Upper lobe of left lung (tissue), 4 donors: ENCODE data around the gene CELF5.

Source experiments
- EP300 ChIP-seq, 4 donors: sonication (generic); formaldehyde crosslinking; IDR thresholded peaks; one replicate each; pipeline ENCODE4 v1.5.1; 2017; ENCODE audit warnings: antibody characterized with exemption in 4 of 4, control low read depth in 2 of 4
- POLR2AphosphoS5 ChIP-seq, 2 donors: sonication (generic); formaldehyde crosslinking; IDR thresholded peaks; one replicate each; pipeline ENCODE4 v1.5.1; 2017; ENCODE audit warnings: antibody characterized with exemption in 2 of 2
- TF ChIP-seq, protein P1 (sequence below), 6 experiments: fragments of 450-650 bp in 4 of 6; fragments of 200-600 bp in 2 of 6; sonication (generic) in 2 of 6; IDR thresholded peaks; one replicate each; pipeline ENCODE4 v1.5.1; 2016 to 2019; ENCODE audit warnings: antibody characterized with exemption in 6 of 6

DNA sequence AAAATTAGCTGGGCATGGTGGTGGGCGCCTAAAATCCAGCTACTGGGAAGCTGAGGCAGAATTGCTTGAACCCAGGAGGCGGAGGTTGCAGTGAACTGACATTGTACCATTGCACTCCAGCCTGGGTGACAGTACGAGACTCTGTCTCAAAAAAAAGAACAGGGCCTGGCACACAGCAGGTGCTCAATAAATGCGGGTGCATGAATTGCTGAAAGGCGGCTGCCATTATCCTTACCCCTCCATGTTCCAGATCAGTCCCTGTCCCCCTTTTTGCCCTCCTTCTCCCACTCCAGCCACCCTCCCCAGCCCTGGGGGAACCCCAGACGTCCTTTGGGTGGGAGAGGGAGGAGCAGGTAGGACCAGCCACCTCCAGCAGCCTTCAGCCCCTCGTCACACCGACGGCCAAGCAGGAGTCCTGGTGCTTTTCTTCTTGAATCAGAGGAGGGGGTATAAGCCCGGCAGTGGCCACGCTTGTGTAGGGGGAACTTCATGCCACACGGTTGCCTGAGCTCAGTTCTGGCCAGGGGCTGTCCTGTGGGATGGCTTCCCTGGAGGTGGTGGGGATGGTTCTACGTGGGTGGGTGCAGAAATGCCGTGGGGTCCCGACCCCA, 121.5 kb downstream of the CELF5 start:
- TF ChIP-seq POLR2AphosphoS5 (IDR thresholded peaks at IDR 0.05) (no peak), EP300 (IDR thresholded peaks at IDR 0.05) (no peak)
- TF ChIP-seq, protein P1, sequence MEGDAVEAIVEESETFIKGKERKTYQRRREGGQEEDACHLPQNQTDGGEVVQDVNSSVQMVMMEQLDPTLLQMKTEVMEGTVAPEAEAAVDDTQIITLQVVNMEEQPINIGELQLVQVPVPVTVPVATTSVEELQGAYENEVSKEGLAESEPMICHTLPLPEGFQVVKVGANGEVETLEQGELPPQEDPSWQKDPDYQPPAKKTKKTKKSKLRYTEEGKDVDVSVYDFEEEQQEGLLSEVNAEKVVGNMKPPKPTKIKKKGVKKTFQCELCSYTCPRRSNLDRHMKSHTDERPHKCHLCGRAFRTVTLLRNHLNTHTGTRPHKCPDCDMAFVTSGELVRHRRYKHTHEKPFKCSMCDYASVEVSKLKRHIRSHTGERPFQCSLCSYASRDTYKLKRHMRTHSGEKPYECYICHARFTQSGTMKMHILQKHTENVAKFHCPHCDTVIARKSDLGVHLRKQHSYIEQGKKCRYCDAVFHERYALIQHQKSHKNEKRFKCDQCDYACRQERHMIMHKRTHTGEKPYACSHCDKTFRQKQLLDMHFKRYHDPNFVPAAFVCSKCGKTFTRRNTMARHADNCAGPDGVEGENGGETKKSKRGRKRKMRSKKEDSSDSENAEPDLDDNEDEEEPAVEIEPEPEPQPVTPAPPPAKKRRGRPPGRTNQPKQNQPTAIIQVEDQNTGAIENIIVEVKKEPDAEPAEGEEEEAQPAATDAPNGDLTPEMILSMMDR (IDR thresholded peaks at IDR 0.05), result no peak
